GM12865 (cell line): ENCODE measurements around the gene H2AZ2.

Experiments used
- DNase-seq: peaks from one replicate; pipeline ENCODE4 v3.0.0; 2010; ENCODE audit warnings: low read depth
- H3K4me3 ChIP-seq: 2 replicates; pipeline ENCODE4 v1.5.1; 2011; ENCODE audit warnings: mild to moderate bottlenecking, low read depth, low read length, control low read depth
- TF ChIP-seq, protein P1 (sequence below): IDR thresholded peaks from 2 replicates; pipeline ENCODE4 v1.5.1; 2011; ENCODE audit warnings: low read length, control low read depth, low read depth, inconsistent platforms; ENCODE audit not compliant: insufficient read depth; ENCODE audit errors: missing control alignments

H2AZ2 gene

DNA sequence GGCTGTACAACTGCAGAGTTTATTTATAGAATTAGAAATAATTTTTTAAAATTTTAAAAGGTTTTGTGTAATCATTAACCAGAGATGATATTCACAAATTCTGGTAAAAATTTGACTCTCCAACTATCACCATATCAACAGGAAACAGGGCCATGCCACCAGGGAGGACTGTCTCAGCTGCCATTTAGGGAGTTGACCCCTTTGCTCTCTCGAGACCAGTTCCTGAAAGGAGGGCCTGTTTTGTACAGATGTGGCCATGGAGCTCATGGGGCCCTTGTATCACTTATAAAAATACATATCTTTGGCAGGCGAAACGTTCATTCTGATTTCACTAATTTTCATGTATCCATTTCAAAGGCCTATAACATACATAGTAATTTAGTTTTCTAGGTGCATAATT lies 20.3 kb downstream of the H2AZ2 start:
- DNase-seq = no peak

DNA sequence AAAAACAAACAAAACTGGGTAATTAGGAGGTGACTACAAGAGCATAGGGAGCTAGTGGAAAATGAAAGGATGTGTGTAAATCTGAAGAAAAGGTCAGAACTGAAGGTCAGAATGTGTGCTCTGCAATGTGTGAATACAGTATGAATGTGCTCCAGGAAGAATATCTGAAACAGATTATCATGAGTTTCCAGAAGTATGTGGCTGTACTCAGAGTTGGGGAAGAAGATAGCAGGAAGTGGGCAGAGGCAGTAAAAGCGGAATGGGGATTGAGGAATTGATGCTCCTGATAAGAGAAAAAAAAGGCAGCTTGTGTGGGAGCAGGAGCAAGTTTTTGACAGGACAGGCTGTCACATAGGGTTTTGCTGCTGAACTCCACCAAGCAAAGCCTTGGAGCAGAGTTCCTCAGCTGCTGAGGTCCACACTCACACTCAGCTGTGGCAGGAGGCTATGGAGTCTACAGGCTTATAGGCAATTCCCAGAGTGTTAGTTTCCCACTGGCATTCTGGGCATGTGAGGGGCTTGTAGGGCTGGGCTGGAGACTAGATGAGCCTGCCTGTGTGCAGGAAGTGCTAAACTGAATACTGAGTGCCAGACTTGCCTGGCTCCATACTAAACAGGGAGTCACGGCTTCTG lies 22.9 kb downstream of the H2AZ2 start:
- H3K4me3 ChIP-seq = no peak overlapping the region
- TF ChIP-seq, protein P1, sequence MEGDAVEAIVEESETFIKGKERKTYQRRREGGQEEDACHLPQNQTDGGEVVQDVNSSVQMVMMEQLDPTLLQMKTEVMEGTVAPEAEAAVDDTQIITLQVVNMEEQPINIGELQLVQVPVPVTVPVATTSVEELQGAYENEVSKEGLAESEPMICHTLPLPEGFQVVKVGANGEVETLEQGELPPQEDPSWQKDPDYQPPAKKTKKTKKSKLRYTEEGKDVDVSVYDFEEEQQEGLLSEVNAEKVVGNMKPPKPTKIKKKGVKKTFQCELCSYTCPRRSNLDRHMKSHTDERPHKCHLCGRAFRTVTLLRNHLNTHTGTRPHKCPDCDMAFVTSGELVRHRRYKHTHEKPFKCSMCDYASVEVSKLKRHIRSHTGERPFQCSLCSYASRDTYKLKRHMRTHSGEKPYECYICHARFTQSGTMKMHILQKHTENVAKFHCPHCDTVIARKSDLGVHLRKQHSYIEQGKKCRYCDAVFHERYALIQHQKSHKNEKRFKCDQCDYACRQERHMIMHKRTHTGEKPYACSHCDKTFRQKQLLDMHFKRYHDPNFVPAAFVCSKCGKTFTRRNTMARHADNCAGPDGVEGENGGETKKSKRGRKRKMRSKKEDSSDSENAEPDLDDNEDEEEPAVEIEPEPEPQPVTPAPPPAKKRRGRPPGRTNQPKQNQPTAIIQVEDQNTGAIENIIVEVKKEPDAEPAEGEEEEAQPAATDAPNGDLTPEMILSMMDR = no peak
- DNase-seq = no peak

More for the DNA sequence above, 20.3 kb downstream of the H2AZ2 start:
- TF ChIP-seq, protein P1 = no peak
- no peak overlapping the region for H3K4me3 ChIP-seq

DNA sequence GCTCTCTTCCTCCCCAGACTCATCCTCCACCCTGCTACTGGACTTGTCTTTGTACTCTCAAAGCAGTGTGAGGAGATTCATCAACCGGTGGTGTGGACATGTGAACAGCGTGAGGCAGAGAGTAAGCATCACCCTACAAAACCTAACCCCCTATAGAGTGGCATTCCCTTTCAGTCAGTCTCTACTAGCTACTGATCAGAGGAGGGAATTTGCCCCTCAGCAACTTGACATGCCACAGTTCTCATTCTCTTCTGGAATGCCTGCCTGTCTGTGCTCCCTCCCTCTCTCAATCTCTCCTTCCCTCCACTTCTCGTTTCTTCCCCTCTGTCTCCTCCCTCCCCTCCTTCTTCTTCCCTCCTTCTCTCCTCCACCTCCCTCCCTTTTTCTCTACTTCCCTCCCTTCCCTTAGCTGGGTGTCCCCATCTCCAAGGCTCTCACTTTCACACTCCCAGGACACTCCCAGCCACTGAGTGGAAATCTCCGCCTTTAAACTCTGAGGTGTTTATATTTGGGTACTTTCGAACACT lies 24.6 kb downstream of the H2AZ2 start:
- TF ChIP-seq, protein P1 = no peak
- no peak overlapping the region for H3K4me3 ChIP-seq
- no peak for DNase-seq

DNA sequence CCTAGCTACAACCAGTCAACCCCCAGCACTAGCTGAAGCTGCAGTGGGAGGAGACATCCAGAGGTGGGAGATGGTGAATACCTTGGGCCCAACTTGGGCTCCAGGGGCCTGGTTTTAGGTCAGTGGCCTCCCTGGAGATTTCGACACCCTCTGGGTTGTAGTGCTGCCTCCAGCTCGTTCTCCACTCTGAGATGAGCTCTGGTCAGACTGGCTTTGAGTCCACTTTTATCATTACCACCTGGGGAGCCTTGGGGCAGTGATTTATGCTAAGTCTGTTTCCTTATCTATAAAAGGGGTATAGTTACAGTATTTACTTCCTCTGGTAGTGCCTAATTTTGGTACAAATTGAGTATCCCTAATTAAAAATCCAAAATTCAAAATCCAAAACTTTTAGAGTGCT lies 28.6 kb downstream of the H2AZ2 start:
- TF ChIP-seq, protein P1 = no peak
- no peak overlapping the region for H3K4me3 ChIP-seq
- no peak for DNase-seq

DNA sequence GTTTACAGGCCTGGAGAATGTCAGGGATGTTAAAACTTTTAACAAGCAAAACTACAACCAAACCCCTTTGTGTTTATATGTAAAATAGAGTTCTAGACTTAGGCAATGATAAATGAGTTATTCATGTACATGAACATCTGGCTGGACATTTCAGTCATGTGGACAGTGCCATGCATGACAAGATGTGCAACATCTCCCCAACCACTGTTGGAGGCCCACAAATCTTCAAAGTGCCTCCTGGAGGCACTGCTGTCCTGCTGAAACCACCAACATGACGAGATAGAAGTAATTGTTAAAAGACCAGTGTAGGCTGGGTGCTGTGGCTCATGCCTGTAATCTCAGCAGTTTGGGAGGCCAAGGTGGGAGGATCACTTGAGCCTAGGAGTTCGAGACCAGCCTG lies 33.0 kb downstream of the H2AZ2 start:
- H3K4me3 ChIP-seq = no peak overlapping the region
- TF ChIP-seq, protein P1 = no peak
- no peak for DNase-seq

DNA sequence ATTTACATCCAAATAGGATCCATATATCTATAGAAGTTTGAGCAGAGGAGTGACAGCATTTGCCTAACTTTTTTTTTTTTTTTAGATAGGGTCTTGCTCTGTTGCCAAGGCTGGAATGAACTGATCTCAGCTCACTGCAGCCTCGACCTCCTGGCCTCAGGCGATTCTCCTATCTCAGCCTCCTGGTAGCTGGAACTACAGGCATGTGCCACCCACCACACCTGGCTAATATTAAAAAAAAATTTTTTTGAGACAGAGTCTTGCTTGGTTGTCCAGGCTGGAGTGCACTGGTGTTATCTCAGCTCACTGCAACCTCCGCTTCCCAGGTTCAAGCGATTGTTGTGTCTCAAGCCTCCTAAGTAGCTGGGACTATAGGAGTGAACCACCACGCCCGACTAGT lies 36.3 kb downstream of the H2AZ2 start:
- no peak overlapping the region for H3K4me3 ChIP-seq
- TF ChIP-seq, protein P1 = no peak
- no peak for DNase-seq

DNA sequence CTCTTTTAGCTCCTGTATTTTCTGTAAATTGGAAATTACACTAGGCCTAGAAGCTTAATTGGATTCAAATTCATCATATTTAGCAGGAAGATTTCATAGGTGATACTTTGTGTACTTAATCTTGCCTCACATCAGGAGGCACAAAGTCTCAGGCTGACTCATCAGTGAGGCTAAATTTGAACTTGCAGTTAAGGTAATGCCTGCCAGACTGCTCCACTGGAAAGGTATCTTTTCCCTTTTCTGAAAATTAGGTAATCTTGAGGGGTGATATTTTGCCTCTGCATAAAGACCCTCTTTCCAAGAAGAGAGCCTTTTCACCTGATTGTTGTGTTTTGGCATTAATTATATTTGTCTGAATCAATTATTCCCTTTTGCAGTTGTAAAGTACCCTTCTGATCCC lies 36.8 kb downstream of the H2AZ2 start:
- DNase-seq = no peak
- TF ChIP-seq, protein P1 = no peak
- H3K4me3 ChIP-seq = no peak overlapping the region
